HG03045 (cell line): ENCODE results near the gene GDNF.

Experiments used
- ATAC-seq: cut with Tn5 transposase; IDR thresholded peaks from one replicate; pipeline ENCODE4 v1.9.1; 2021; ENCODE audit warnings: mild to moderate bottlenecking, moderate library complexity; ENCODE audit not compliant: unreplicated experiment

Gene GDNF

DNA sequence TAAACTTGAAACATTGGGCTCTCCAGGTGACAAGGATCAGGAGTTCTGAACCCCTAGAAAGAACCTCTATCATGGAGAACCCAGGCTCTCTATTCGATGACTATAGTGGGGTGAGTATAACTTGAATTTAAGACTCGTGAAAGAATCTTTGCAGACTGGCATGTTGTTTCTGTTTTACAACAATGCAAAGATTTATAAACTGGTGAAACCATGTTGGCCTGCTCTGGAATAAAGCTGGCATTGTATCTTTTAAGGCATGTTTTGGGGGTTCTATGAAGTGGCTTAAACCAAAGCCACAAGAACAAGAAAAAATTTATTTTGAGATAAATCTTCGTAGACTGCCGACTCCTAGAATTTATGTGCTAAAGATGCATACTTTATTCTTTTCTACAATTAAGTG lies 9.8 kb upstream of the GDNF start:
- no peak for ATAC-seq

- peak; percentile 70 for ATAC-seq
Observed at GRCh38 chr5:37847978-37848425, 8.2 kb upstream of the GDNF start.

DNA sequence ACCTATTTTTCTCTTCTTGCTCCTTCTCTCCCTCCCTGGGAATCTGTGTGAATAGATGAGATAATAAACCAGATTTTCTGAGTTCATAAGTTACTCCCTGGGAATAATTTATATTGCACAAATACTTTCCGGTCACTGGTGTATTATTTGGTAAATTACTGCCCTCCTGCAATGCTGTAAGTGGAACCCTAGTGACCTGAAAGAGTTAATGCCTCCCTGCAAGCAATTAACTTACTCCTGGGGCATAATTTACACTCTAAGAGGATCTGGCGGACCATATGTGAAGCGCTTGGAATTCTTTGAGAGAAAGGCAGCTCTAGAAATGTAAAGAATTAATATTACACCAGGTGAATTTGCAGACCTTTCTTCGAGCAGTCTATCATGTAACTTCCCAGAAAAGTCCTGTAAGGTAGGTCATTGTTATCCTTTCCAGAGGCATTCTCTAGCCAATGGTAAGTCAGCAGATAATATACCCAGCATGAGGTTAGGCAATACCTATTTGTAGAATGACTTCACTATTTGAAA lies 7.0 kb upstream of the GDNF start:
- no peak for ATAC-seq

DNA sequence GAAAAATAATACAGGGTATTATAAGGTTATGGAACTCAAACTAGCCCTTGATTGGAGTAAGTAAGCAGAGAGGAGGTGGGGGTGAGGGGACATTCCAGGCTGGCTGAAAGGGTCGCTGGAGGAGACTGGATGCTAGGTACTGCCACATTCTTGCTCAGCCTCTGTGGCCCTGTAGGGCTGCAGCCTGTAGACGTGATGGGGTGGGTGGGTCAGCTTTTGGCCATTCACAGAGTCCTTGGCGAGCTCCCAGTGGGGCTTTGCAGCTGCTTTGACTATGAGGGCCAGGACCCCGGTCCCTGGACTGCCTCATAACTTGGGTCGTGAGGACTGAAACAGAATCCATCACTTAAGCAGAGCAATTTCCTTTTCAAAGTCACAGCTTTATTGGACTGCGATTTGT lies 4.2 kb upstream of the GDNF start:
- no peak for ATAC-seq

DNA sequence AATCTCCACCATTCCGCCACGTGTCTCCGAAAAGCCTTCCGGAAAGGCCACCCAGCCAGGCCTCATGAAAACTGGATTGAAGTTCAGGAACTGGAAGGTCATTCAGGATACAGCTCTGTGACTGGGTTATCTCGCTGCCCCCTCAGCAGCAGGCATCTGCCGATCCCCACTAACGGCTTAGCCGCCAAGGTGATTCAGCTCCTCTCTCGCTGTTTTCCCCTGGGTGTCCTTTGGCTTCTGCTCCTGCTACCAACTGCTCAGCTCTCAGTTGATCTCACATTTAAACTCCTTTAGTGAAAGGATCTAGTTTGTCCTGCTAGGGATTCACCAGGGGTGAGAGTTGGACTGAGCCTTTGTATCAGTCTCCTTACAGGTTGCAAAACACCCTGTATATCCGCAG lies 2.2 kb upstream of the GDNF start:
- no peak for ATAC-seq

DNA sequence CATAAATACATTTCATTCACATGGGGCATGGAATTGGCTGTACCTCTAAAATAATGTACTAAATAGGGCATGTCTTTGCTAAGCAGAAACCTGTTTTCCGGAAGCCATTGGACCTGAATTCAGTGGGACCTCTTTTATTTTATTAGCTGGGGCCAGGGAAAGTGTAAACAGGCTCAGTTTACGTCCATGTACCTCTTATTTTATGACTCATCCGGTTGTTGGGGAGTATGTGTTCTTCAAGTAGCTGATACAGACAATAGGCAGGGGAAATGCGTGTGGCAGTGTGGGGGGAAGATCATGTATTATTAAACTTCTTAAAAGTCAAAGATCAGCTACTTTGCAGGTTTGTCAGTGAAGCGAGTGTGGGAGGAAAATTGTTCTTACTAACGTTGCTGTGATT lies 1.4 kb upstream of the GDNF start:
- no peak for ATAC-seq

- ATAC-seq, result no peak
Observed at GRCh38 chr5:37840053-37841034, 503 bp upstream of the GDNF start.

GRCh38 chr5:37838933-37839341 lies 904 bp downstream of the GDNF start:
- ATAC-seq, result no peak

GRCh38 chr5:37838152-37838932 lies 1.5 kb downstream of the GDNF start:
- no peak for ATAC-seq

GRCh38 chr5:37837414-37838032 lies 2.3 kb downstream of the GDNF start:
- ATAC-seq, result peak; percentile 73

GRCh38 chr5:37836592-37837413 lies 3.0 kb downstream of the GDNF start:
- peak; percentile 21 for ATAC-seq

- ATAC-seq, result no peak
Observed at GRCh38 chr5:37836235-37836591, 3.6 kb downstream of the GDNF start.

- ATAC-seq, result no peak
Observed at GRCh38 chr5:37835380-37835973, 4.4 kb downstream of the GDNF start.

DNA sequence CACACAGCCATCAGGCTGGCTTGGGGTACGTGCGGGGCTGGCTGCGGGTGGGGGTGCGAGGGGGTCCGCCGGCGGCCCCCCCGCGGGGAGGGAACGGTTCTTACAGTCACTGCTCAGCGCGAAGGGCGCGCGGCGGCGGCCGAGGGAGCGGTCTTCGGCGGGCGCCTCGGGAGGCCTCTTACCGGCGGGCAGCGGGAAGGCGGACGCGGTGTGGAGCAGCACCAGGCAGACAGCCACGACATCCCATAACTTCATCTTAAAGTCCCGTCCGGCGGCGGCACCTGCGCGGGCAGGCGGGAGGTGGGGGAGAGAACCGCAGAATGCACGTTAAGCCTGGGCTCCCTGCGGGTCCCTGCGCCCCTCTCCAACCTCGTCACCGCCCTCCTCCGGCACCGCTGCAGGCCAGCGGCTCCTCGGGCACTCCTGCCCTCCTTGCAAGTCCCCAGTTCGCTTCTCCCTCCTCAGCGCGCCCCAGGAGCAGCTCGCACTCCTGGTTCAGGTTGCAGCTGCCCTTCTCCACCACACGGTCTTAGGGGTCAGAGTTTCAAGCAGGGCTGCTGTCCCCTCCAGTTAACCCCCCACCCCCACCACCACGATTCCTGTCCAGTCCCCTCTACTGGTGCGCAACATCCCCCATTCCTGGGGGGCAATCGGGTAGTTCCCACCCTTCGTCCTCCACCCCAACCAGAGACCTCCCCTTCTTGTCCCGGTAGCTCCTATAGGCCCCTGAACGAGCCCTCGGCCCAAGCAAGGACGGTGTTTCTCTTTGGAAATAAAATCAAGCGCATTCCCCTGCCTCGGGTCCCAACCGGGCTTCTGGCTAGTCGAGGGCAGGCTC lies 5.1 kb downstream of the GDNF start:
- ATAC-seq, result no peak

GRCh38 chr5:37833990-37834389 lies 5.9 kb downstream of the GDNF start:
- no peak for ATAC-seq

DNA sequence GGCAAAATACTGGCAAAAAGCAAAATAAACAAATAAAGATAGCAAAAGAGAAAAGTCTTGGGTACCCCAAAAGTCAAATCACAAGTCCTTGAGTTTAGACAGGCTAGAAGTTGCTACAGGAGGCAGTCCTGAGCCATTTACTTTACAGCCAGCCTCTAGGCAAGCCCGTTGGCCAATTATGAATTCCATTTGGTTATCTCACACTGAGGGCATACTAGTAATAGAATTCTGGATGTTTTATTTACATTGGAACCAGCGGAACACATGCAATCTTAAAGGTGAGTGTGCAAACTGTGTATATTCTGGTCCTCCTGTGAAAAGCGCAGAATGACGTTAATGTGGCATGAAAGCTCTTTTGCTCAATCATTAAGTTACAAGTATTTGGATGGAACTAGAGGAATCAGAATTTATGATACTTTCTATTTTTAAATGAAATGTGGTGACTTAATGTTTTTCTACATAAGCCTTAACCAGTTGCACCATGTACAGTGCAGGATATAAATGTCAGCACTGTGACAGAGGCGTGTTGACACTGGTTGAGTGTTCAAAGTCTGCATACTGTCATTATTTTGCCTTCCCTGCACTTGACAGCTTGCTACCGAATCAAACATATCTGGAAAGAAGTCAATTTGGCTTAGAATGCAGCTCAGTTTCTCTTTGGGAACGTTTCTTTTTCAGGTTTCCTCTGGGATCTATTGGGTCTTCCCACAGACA lies 7.9 kb downstream of the GDNF start:
- ATAC-seq, result no peak

GRCh38 chr5:37830348-37830747 lies 9.5 kb downstream of the GDNF start:
- no peak for ATAC-seq

GRCh38 chr5:37825334-37825915 lies 14.4 kb downstream of the GDNF start:
- no peak for ATAC-seq
